HL-60 (cell line): ENCODE results near the gene MGST1.

Experiments used
- GABPA ChIP-seq: IDR thresholded peaks from 2 replicates; pipeline ENCODE4 v1.6.1; 2012; ENCODE audit warnings: low read depth
- POLR2AphosphoS5 ChIP-seq: IDR thresholded peaks from 2 replicates; pipeline ENCODE4 v1.6.1; 2012; ENCODE audit warnings: low read depth
- SPI1 ChIP-seq: IDR thresholded peaks from 2 replicates; pipeline ENCODE4 v1.6.1; 2012; ENCODE audit warnings: low read depth, mild to moderate bottlenecking, borderline replicate concordance
- TF ChIP-seq, protein P1 (sequence below): IDR thresholded peaks from one replicate; pipeline ENCODE4 v1.5.1; 2011; ENCODE audit warnings: low read length, control low read depth, inconsistent platforms; ENCODE audit not compliant: insufficient read depth
- TF ChIP-seq, protein P2 (sequence below): IDR thresholded peaks from 2 replicates; pipeline ENCODE4 v1.6.1; 2012; ENCODE audit warnings: low read depth; ENCODE audit not compliant: insufficient replicate concordance

DNA sequence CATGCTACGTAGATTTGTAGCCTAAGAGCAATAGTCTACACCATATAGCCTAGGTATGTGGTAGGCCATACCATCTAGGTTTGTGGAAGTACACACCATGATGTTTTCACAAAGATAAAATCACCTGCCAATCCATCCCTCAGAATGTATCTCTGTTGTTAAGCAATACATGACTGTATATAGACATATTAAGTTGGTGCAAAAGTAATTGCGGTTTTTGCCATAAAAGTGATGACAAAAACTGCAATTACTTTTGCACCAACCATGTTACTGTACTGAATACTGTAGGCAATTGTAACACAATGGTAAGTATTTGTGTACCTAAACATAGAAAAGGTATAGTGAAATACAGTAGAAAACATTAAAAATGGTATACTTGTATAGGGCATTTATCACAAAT lies 40.5 kb downstream of the MGST1 start:
- TF ChIP-seq, protein P1, sequence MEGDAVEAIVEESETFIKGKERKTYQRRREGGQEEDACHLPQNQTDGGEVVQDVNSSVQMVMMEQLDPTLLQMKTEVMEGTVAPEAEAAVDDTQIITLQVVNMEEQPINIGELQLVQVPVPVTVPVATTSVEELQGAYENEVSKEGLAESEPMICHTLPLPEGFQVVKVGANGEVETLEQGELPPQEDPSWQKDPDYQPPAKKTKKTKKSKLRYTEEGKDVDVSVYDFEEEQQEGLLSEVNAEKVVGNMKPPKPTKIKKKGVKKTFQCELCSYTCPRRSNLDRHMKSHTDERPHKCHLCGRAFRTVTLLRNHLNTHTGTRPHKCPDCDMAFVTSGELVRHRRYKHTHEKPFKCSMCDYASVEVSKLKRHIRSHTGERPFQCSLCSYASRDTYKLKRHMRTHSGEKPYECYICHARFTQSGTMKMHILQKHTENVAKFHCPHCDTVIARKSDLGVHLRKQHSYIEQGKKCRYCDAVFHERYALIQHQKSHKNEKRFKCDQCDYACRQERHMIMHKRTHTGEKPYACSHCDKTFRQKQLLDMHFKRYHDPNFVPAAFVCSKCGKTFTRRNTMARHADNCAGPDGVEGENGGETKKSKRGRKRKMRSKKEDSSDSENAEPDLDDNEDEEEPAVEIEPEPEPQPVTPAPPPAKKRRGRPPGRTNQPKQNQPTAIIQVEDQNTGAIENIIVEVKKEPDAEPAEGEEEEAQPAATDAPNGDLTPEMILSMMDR: no peak
- TF ChIP-seq POLR2AphosphoS5: no peak
- TF ChIP-seq, protein P2, sequence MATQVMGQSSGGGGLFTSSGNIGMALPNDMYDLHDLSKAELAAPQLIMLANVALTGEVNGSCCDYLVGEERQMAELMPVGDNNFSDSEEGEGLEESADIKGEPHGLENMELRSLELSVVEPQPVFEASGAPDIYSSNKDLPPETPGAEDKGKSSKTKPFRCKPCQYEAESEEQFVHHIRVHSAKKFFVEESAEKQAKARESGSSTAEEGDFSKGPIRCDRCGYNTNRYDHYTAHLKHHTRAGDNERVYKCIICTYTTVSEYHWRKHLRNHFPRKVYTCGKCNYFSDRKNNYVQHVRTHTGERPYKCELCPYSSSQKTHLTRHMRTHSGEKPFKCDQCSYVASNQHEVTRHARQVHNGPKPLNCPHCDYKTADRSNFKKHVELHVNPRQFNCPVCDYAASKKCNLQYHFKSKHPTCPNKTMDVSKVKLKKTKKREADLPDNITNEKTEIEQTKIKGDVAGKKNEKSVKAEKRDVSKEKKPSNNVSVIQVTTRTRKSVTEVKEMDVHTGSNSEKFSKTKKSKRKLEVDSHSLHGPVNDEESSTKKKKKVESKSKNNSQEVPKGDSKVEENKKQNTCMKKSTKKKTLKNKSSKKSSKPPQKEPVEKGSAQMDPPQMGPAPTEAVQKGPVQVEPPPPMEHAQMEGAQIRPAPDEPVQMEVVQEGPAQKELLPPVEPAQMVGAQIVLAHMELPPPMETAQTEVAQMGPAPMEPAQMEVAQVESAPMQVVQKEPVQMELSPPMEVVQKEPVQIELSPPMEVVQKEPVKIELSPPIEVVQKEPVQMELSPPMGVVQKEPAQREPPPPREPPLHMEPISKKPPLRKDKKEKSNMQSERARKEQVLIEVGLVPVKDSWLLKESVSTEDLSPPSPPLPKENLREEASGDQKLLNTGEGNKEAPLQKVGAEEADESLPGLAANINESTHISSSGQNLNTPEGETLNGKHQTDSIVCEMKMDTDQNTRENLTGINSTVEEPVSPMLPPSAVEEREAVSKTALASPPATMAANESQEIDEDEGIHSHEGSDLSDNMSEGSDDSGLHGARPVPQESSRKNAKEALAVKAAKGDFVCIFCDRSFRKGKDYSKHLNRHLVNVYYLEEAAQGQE: no peak
- no peak for TF ChIP-seq SPI1
- TF ChIP-seq GABPA: no peak
